ENCODE results near the gene LENG1.

LENG1 gene

GRCh38 chr19:54179921-54180461 is 20.5 kb upstream of the LENG1 start:
- intact Hi-C loops (cut with DNase I; ENCODE audit: low total_unique reads), result no loop called here
- no peaks in the 10 kb centered on the region for H3K27me3 ChIP-seq
- H3K36me3 ChIP-seq, result peaks cover 7 to 56% (median 29%) of the 10 kb centered on the region in 3 donors
- H3K4me1 ChIP-seq, result no peaks in the 10 kb centered on the region
- no peak overlapping the region for H3K27ac ChIP-seq
- H3K9me3 ChIP-seq, result no peaks in the 10 kb centered on the region
- H3K4me3 ChIP-seq, result no peak overlapping the region
- TF ChIP-seq CTCF (IDR thresholded peaks at IDR 0.05), result no peak
- no peak for DNase-seq

GRCh38 chr19:54179262-54179852 is 19.8 kb upstream of the LENG1 start:
- intact Hi-C loops (cut with DNase I; ENCODE audit: low total_unique reads), result no loop called here
- Histone ChIP-seq H3K9me3 (no peaks in the 10 kb centered on the region), H3K27ac (no peak overlapping the region), H3K4me3 (no peak overlapping the region), H3K27me3 (peaks cover 0 to under 1% of the 10 kb centered on the region in 2 donors), H3K4me1 (no peaks in the 10 kb centered on the region), H3K36me3 (peaks cover 7 to 56% (median 29%) of the 10 kb centered on the region in 3 donors)
- no peak for TF ChIP-seq CTCF (IDR thresholded peaks at IDR 0.05)
- DNase-seq, result no peak

GRCh38 chr19:54178581-54179261 is 19.2 kb upstream of the LENG1 start:
- H3K36me3 ChIP-seq, result peaks cover 7 to 54% (median 29%) of the 10 kb centered on the region in 3 donors
- no peak overlapping the region for H3K4me3 ChIP-seq
- no peaks in the 10 kb centered on the region for H3K9me3 ChIP-seq
- H3K27ac ChIP-seq, result no peak overlapping the region
- peaks cover 0 to 7% of the 10 kb centered on the region in 2 donors for H3K27me3 ChIP-seq
- DNase-seq, result no peak
- no peaks in the 10 kb centered on the region for H3K4me1 ChIP-seq
- intact Hi-C loops (cut with DNase I; ENCODE audit: low total_unique reads), result no loop called here
- no peak for TF ChIP-seq CTCF (IDR thresholded peaks at IDR 0.05)

- TF ChIP-seq CTCF (IDR thresholded peaks at IDR 0.05), result no peak
- Histone ChIP-seq H3K27ac (no peak overlapping the region), H3K36me3 (peaks cover 0 to 25% (median 18%) of the 10 kb centered on the region in 3 donors), H3K9me3 (no peaks in the 10 kb centered on the region), H3K4me3 (no peak overlapping the region), H3K27me3 (peaks cover 0 to 21% of the 10 kb centered on the region in 2 donors), H3K4me1 (peaks cover 0 to 13% (median 2%) of the 10 kb centered on the region in 4 donors)
- DNase-seq, result no peak
- intact Hi-C loops (cut with DNase I; ENCODE audit: low total_unique reads), result no loop called here
Observed at GRCh38 chr19:54173951-54174834, 14.7 kb upstream of the LENG1 start.

GRCh38 chr19:54173359-54173699 is 13.8 kb upstream of the LENG1 start:
- Histone ChIP-seq H3K27me3 (peaks cover 0 to 21% of the 10 kb centered on the region in 2 donors), H3K36me3 (peaks cover 0 to 16% (median 16%) of the 10 kb centered on the region in 3 donors), H3K9me3 (no peaks in the 10 kb centered on the region), H3K4me1 (peaks cover 0 to 15% (median 2%) of the 10 kb centered on the region in 4 donors), H3K27ac (no peak overlapping the region), H3K4me3 (no peak overlapping the region)
- intact Hi-C loops (cut with DNase I; ENCODE audit: low total_unique reads), result no loop called here
- no peak for TF ChIP-seq CTCF (IDR thresholded peaks at IDR 0.05)
- no peak for DNase-seq

Data from tibial artery (tissue), 4 donors.